K562 (cell line): ENCODE data around the gene CSDE1. TPM values are rescaled to one million over a fixed set of nuclear protein-coding genes. Genes with fewer than 3 reads are reported as not detected.
A peak's percentile ranks its signal among the peaks of the same experiment; 100 is the strongest.

Experiments
- ATF2 ChIP-seq: sonication (generic); formaldehyde crosslinking; IDR thresholded peaks from 2 replicates; pipeline ENCODE4 v1.8.1; 2022; ENCODE audit warnings: missing genetic modification reagents
- ATF7 ChIP-seq: fragments of 450-650 bp; IDR thresholded peaks from 2 replicates; pipeline ENCODE4 v1.7.1; 2014; ENCODE audit warnings: mild to moderate bottlenecking, moderate library complexity
- CTBP1 ChIP-seq: fragments of 450-650 bp; IDR thresholded peaks from 2 replicates; pipeline ENCODE4 v1.6.1; 2016; ENCODE audit warnings: borderline replicate concordance
- EP400 ChIP-seq: fragments of 450-650 bp; IDR thresholded peaks from 2 replicates; pipeline ENCODE4 v1.6.1; 2017; ENCODE audit warnings: antibody characterized with exemption, mild to moderate bottlenecking, moderate library complexity
- KHSRP ChIP-seq: fragments of 450-650 bp; IDR thresholded peaks from 2 replicates; pipeline ENCODE4 v1.6.1; 2017
- MAFK ChIP-seq: IDR thresholded peaks from 2 replicates; pipeline ENCODE4 v1.6.1; 2011; ENCODE audit warnings: low read length, improper control_type of control experiment
- MCM3 ChIP-seq: fragments of 450-650 bp; IDR thresholded peaks from 2 replicates; pipeline ENCODE4 v1.6.1; 2016
- NR0B1 ChIP-seq: fragments of 450-650 bp; IDR thresholded peaks from one replicate; pipeline ENCODE4 v1.6.1; 2018; ENCODE audit warnings: mild to moderate bottlenecking, moderate library complexity; ENCODE audit not compliant: partially characterized antibody
- NR2C1 ChIP-seq, 2 experiments: fragments of 450-650 bp; IDR thresholded peaks; 2 replicates each; pipeline ENCODE4 v1.6.1; 2017; ENCODE audit warnings: mild to moderate bottlenecking in 2 of 2, antibody characterized with exemption in 1 of 2, inconsistent platforms in 1 of 2, missing compliant biosample characterization in 1 of 2, missing genetic modification characterization in 1 of 2
- PTBP1 ChIP-seq: fragments of 200-400 bp; formaldehyde crosslinking; IDR thresholded peaks from 2 replicates; pipeline ENCODE4 v1.6.1; 2017; ENCODE audit warnings: low read depth, low read length
- RB1 ChIP-seq: fragments of 450-650 bp; IDR thresholded peaks from 2 replicates; pipeline ENCODE4 v1.6.1; 2017; ENCODE audit warnings: low read depth, mild to moderate bottlenecking
- RBFOX2 ChIP-seq: fragments of 200-400 bp; formaldehyde crosslinking; IDR thresholded peaks from 2 replicates; pipeline ENCODE4 v1.6.1; 2017; ENCODE audit warnings: low read depth, mild to moderate bottlenecking, low read length, moderate library complexity
- ZNF197 ChIP-seq: fragments of 200-800 bp; sonication (Bioruptor generic); IDR thresholded peaks from 2 replicates; pipeline ENCODE4 v1.6.1; 2016; ENCODE audit warnings: low read depth, missing genetic modification characterization, missing compliant biosample characterization
- ZNF407 ChIP-seq: fragments of 450-650 bp; IDR thresholded peaks from 2 replicates; pipeline ENCODE4 v1.6.1; 2016; ENCODE audit warnings: low read depth
- polyA plus RNA-seq, 8 experiments: library from polyadenylated mRNA; depleted of rRNA in 4 of 8; stranded (reverse) in 5 of 8; unstranded in 3 of 8; fragments of >200 nt; fragmentation: Nextera tagmentation in 2 of 8; fragmentation: Illumina TruSeq in 1 of 8; extraction: Ambion mirVana in 2 of 8; extraction: Trizol in 1 of 8; gene quantifications; 2 replicates each; pipeline versions ENCODE4 v1.2.1 to v1.2.3, GENCODE V29; 2011 to 2014; ENCODE audit warnings: inconsistent platforms in 1 of 8, missing spikeins in 1 of 8
- total RNA-seq, 7 experiments: library from RNA; depleted of rRNA in 6 of 7; stranded (reverse); fragments of >200 nt in 6 of 7; fragmentation: Illumina TruSeq in 2 of 7; extraction: Trizol in 2 of 7; gene quantifications; 2 replicates each; pipeline versions ENCODE4 v1.2.1 to v1.2.3, GENCODE V29; 2011 to 2021; ENCODE audit warnings: low replicate concordance in 1 of 7

Gene CSDE1
- total and polyA plus RNA-seq, 9 of the 15 experiments (the other 6 are each of a cell fraction or from before 2014, with no cell fraction given): 174 to 538 (median 403) TPM

- TF ChIP-seq ZNF407 (0 out of 2 replicates have a peak, but pooled peaks have one; percentile 52), MCM3 (no peak), KHSRP (peak; percentile 28; the same call in 1 of the 2 replicates), NR0B1 (no peak), PTBP1 (no peak), RB1 (peak; percentile 79; the same call in 1 of the 2 replicates), RBFOX2 (peak; percentile 99), EP400 (peak; percentile 92), MAFK (0 out of 2 replicates have a peak, but pooled peaks have one; percentile 5), ZNF197 (CRISPR knock-in tag) (no peak), CTBP1 (peak; percentile 83; the same call in 1 of the 2 replicates), NR2C1 (IDR thresholded peaks at IDR 0.05) (peak; percentile 61; the same call in 1 of the 2 replicates), NR2C1 (tag; IDR thresholded peaks at IDR 0.05) (peak; percentile 64), ATF7 (peak; percentile 91), ATF2 (no peak)
Measured at GRCh38 chr1:114780344-114781226, 22.8 kb upstream of the CSDE1 start, which contains the start of gene SIKE1 (continued).
